CD4-positive, alpha-beta T cell treated with Interleukin-6 for 4 hours (primary cell): Measurements from ENCODE around the gene PRR20B.
"Not testable (repeated sequence)": the region's sequence is repeated elsewhere in the genome, so short reads cannot be mapped to it uniquely, and the experiment has no call there.

Source experiments
- DNase-seq: peaks from one replicate; pipeline ENCODE4 v3.0.0-alpha.2; 2020; ENCODE audit warnings: mixed read lengths

The PRR20B gene

DNA sequence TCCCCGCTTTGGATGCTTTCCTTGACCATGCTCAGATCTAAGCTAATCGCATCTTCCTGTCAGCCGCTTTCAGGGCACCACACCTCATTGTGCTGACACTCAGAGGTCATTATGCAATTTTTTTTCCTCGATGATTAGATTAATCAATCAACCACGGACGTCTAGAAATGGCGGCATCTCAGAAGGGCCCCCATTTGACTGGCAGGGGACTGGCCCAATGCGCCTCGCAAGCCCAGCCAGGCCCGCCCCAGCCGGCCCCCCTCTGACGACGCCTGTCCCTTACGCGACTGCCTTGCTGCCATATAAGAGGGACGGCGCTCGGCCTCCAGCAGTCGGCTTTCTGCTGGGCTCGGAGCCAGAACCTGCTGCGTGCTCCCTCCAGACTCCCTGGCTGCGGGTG is at the start of gene PRR20B:
Gene PRR20B (plus strand): TSS at position 301 of the 400 bp plus-strand sequence. CDS start 387 bp downstream, outside the sequence.
- not testable (repeated sequence) for DNase-seq

DNA sequence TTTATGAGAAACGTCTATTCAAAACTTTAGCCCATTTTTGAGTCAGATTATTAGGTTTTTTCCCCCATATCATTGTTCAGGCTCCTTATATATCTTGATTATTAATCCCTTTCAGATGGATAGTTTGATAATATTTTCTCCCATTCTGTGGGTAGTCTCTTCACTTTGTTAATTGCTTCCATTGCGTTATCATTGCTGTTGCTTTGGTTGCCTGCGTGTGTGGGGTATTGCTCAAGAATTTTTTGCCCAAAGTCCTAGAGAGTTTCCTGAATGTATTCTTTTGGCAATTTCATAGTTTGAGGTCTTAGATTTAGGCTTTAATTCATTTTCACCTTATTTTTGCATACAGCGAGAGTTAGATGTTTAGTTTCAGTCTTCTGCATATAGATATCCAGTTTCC is 32.3 kb upstream of the PRR20B start:
- DNase-seq: no peak

- no peak for DNase-seq
Measured at GRCh38 chr13:57123681-57124080, 23.6 kb upstream of the PRR20B start.

GRCh38 chr13:57128909-57129308 is 18.4 kb upstream of the PRR20B start:
- DNase-seq: no peak

GRCh38 chr13:57136093-57136492 is 11.2 kb upstream of the PRR20B start:
- DNase-seq: no peak

DNA sequence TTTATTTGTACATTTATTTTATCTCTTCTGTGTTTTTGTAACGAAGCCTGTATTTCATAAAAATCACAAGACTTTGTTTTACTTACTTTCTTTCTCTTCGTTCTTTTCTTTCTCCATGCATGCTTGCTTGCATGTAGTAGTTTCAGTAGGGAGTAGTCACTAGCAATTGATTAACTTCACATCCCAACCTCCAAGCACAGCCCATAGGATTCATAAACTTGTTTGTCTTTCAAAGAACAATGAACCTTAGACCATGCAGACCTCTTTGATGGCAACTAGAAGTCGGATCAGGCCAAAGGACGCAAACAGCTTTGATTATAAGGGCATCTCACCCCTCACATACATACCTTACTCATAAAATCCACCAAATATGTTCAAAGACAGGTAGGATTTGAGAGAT is 9.7 kb upstream of the PRR20B start:
- no peak for DNase-seq

DNA sequence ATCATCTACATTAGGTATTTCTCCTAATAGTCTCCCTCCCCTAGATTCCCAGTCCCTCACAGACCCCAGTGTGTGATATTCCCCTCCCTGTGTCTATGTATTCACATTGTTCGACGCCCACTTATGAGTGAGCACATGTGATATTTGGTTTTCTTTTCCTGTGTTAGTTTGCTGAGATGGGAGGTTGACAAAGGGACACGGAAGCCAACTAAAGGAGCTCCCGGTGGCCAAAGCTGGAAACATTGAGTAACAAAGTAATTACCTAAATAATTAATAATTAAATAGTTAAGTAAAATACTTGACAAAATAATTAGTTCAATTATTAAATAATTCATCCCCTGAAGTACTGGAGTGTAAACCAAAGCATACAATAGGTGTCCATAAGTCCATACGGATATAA is 8.3 kb upstream of the PRR20B start:
- DNase-seq: no peak

DNA sequence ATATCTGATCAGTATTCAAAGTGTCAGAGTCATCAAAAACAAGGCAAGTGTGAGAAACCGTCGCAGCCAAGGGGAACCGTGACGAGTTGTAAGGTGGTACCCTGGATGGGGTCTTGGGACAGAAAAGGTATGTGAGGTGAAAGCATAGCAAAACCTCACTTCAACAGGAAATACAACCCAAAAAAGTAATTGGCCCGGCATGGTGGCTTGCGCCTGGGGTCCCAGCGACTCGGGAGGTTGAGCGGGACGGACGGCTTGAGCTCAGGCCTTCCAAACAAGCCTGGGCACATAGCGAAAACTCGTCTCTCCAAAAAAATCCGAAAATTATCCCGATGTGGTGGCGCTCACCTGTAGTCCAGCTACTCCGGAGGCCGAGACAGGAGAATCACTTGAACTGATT is 7.5 kb upstream of the PRR20B start:
- DNase-seq: not testable (repeated sequence)

- not testable (repeated sequence) for DNase-seq
Measured at GRCh38 chr13:57140235-57140968, 6.9 kb upstream of the PRR20B start, which contains the start of gene PRR20A. PRR20A (plus strand) TSS chr13:57140918; CDS start chr13:57141305, 387 bp downstream.

GRCh38 chr13:57148106-57148505 is 818 bp downstream of the PRR20B start:
- not testable (repeated sequence) for DNase-seq

GRCh38 chr13:57153761-57154160 is 6.5 kb downstream of the PRR20B start, which contains the start of gene PRR20C:
PRR20C (plus strand) TSS chr13:57154061; CDS start chr13:57154448, 387 bp downstream.
- not testable (repeated sequence) for DNase-seq

- not testable (repeated sequence) for DNase-seq
Measured at GRCh38 chr13:57160332-57160731, 13.0 kb downstream of the PRR20B start, which contains the start of gene PRR20D. PRR20D (plus strand) TSS chr13:57160632; CDS start chr13:57161019, 387 bp downstream.

DNA sequence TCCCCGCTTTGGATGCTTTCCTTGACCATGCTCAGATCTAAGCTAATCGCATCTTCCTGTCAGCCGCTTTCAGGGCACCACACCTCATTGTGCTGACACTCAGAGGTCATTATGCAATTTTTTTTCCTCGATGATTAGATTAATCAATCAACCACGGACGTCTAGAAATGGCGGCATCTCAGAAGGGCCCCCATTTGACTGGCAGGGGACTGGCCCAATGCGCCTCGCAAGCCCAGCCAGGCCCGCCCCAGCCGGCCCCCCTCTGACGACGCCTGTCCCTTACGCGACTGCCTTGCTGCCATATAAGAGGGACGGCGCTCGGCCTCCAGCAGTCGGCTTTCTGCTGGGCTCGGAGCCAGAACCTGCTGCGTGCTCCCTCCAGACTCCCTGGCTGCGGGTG is 19.6 kb downstream of the PRR20B start, which contains the start of gene PRR20E:
Gene PRR20E (plus strand): TSS at position 301 of the 400 bp plus-strand sequence. CDS start 387 bp downstream, outside the sequence.
- not testable (repeated sequence) for DNase-seq

GRCh38 chr13:57191667-57192066 is 44.4 kb downstream of the PRR20B start:
- no peak for DNase-seq
